Progenitor cell of endocrine pancreas (in vitro differentiated cells): Measurements from ENCODE around the gene TLX1. TPM values are rescaled to one million over a fixed set of nuclear protein-coding genes. Genes with fewer than 3 reads are reported as not detected.

Source experiments
- DNase-seq: peaks from one replicate; pipeline ENCODE4 v3.0.0; 2021; ENCODE audit warnings: low spot score; ENCODE audit not compliant: unreplicated experiment
- H3K27ac Mint-ChIP-seq: 2 replicates; pipeline ENCODE4 v1.8.0; 2021; ENCODE audit warnings: mild to moderate bottlenecking, moderate library complexity, mixed read lengths
- H3K27me3 Mint-ChIP-seq: 2 replicates; pipeline ENCODE4 v1.8.0; 2021; ENCODE audit warnings: mixed read lengths
- H3K36me3 Mint-ChIP-seq: 2 replicates; pipeline ENCODE4 v1.8.0; 2022; ENCODE audit warnings: mixed read lengths; ENCODE audit not compliant: insufficient read depth
- H3K4me1 Mint-ChIP-seq: 2 replicates; pipeline ENCODE4 v1.8.0; 2021; ENCODE audit warnings: low read depth, mixed read lengths
- H3K4me3 Mint-ChIP-seq: 2 replicates; pipeline ENCODE4 v1.8.0; 2021; ENCODE audit warnings: low read depth, mild to moderate bottlenecking, moderate library complexity, mixed read lengths
- H3K9me3 Mint-ChIP-seq: 2 replicates; pipeline ENCODE4 v1.8.0; 2021; ENCODE audit warnings: low read depth, mixed read lengths
- total RNA-seq: library from RNA; stranded (reverse); gene quantifications from 2 replicates; pipeline ENCODE4 v1.2.1, GENCODE V29; 2021
- TF ChIP-seq, protein P1 (sequence below): fragments of 200-600 bp; sonication (generic); IDR thresholded peaks from one replicate; pipeline ENCODE4 v1.5.0; 2021; ENCODE audit warnings: antibody characterized with exemption, mild to moderate bottlenecking; ENCODE audit not compliant: unreplicated experiment

TLX1 gene
- total RNA-seq, 1 donor from 2014 or later, result not detected

GRCh38 chr10:101095550-101096213, 35.4 kb upstream of the TLX1 start:
- Mint-ChIP-seq H3K27me3 (peaks cover 78% of the 10 kb centered on the region), H3K4me3 (no peak overlapping the region), H3K9me3 (no peaks in the 10 kb centered on the region), H3K36me3 (no peaks in the 10 kb centered on the region), H3K4me1 (peaks cover 13% of the 10 kb centered on the region), H3K27ac (no peak overlapping the region)
- TF ChIP-seq, protein P1, sequence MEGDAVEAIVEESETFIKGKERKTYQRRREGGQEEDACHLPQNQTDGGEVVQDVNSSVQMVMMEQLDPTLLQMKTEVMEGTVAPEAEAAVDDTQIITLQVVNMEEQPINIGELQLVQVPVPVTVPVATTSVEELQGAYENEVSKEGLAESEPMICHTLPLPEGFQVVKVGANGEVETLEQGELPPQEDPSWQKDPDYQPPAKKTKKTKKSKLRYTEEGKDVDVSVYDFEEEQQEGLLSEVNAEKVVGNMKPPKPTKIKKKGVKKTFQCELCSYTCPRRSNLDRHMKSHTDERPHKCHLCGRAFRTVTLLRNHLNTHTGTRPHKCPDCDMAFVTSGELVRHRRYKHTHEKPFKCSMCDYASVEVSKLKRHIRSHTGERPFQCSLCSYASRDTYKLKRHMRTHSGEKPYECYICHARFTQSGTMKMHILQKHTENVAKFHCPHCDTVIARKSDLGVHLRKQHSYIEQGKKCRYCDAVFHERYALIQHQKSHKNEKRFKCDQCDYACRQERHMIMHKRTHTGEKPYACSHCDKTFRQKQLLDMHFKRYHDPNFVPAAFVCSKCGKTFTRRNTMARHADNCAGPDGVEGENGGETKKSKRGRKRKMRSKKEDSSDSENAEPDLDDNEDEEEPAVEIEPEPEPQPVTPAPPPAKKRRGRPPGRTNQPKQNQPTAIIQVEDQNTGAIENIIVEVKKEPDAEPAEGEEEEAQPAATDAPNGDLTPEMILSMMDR, result peak; percentile 81
- peak; percentile 76 for DNase-seq

DNA sequence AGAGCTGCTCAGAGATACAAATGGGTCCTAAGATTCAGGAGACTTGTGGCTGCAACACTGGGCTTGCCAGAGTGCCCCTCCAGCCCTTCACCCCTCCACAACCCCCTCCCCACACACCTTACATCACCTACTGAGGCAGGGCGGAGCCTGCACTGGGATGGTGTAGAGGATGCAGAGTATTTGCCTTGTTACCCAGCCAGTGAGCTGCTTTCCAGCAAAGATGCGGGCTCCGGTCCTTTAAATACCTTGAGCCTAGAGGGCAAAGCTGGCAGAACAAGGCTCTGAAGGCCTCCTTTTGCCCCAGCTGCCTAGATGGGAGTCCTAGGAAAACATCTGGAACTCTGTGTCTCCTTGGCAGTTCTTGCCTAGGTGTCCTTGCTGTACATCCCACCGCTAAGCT, 34.7 kb upstream of the TLX1 start:
- peaks cover 76% of the 10 kb centered on the region for H3K27me3 Mint-ChIP-seq
- DNase-seq, result no peak
- no peak overlapping the region for H3K27ac Mint-ChIP-seq
- TF ChIP-seq, protein P1, result no peak
- peaks cover 13% of the 10 kb centered on the region for H3K4me1 Mint-ChIP-seq
- H3K9me3 Mint-ChIP-seq, result no peaks in the 10 kb centered on the region
- no peaks in the 10 kb centered on the region for H3K36me3 Mint-ChIP-seq
- H3K4me3 Mint-ChIP-seq, result no peak overlapping the region

DNA sequence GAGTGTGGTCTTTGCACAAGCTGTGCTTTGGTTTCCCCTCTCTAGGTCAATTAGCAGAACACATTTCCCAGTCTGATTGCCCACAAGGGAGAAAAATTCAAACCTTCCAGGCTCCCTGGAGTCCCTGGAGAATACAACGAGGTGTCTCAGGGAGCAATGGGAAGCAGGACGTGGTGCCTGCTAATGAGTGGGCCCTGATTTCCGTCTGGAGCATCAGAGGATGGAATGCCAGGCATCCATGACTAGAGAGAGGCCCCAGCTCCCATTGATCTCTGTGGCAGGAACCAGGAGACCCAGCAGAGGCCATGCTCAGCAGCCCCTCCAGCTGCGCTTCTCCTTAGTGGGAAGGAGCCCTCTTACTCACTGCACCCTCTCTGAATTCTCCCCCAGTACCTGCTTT, 33.2 kb upstream of the TLX1 start:
- Mint-ChIP-seq H3K4me1 (peaks cover 6% of the 10 kb centered on the region), H3K9me3 (no peaks in the 10 kb centered on the region), H3K27ac (no peak overlapping the region), H3K27me3 (peaks cover 76% of the 10 kb centered on the region), H3K4me3 (no peak overlapping the region), H3K36me3 (no peaks in the 10 kb centered on the region)
- TF ChIP-seq, protein P1, result no peak
- DNase-seq, result no peak

DNA sequence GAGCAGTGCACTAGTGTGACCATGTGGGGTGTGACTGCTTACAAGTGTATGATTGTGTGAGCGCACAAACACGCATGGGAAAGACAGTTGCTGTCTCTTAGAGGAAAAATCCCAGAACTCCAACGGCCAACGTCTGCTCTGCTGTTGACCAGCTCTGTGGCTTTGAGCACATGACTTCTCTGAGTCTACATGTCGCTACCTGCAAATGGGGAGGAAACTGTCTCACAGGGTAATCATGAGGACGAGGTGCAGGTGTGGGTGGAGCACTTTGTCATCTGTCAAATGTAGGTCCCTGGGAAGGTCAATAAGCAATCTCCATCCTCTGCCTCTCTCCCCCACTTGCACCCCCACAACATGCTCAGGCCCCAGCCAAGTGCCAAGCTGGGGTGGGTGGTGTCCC, 31.2 kb upstream of the TLX1 start:
- no peaks in the 10 kb centered on the region for H3K36me3 Mint-ChIP-seq
- H3K27ac Mint-ChIP-seq, result no peak overlapping the region
- DNase-seq, result no peak
- peaks cover under 1% of the 10 kb centered on the region for H3K4me1 Mint-ChIP-seq
- peaks cover 81% of the 10 kb centered on the region for H3K27me3 Mint-ChIP-seq
- TF ChIP-seq, protein P1, result no peak
- H3K9me3 Mint-ChIP-seq, result no peaks in the 10 kb centered on the region
- H3K4me3 Mint-ChIP-seq, result no peak overlapping the region

- Mint-ChIP-seq H3K27me3 (peaks cover 80% of the 10 kb centered on the region), H3K4me3 (no peak overlapping the region), H3K36me3 (no peaks in the 10 kb centered on the region), H3K4me1 (no peaks in the 10 kb centered on the region), H3K27ac (no peak overlapping the region), H3K9me3 (no peaks in the 10 kb centered on the region)
- no peak for DNase-seq
- TF ChIP-seq, protein P1, result no peak
These were observed 29.7 kb upstream of the TLX1 start for GRCh38 chr10:101101372-101101881.
